ENCODE measurements around the gene GHRH.

- TF ChIP-seq, protein P1, sequence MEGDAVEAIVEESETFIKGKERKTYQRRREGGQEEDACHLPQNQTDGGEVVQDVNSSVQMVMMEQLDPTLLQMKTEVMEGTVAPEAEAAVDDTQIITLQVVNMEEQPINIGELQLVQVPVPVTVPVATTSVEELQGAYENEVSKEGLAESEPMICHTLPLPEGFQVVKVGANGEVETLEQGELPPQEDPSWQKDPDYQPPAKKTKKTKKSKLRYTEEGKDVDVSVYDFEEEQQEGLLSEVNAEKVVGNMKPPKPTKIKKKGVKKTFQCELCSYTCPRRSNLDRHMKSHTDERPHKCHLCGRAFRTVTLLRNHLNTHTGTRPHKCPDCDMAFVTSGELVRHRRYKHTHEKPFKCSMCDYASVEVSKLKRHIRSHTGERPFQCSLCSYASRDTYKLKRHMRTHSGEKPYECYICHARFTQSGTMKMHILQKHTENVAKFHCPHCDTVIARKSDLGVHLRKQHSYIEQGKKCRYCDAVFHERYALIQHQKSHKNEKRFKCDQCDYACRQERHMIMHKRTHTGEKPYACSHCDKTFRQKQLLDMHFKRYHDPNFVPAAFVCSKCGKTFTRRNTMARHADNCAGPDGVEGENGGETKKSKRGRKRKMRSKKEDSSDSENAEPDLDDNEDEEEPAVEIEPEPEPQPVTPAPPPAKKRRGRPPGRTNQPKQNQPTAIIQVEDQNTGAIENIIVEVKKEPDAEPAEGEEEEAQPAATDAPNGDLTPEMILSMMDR (IDR thresholded peaks at IDR 0.05; ENCODE audit: borderline replicate concordance, extremely low read depth, low read length, poor library complexity, severe bottlenecking), result no peak
- no peak for TF ChIP-seq EZH2 (IDR thresholded peaks at IDR 0.05; ENCODE audit: borderline replicate concordance, low read depth, low read length, severe bottlenecking)
Observed at GRCh38 chr20:37290158-37290810, 28.7 kb upstream of the GHRH start.

Measured in DND-41 (cell line).